Fibroblast of skin of scalp (primary cell): Measurements from ENCODE around the gene NEMP1. TPM values are rescaled to one million over a fixed set of nuclear protein-coding genes. Genes with fewer than 3 reads are reported as not detected.
"Not testable (repeated sequence)": the region's sequence is repeated elsewhere in the genome, so short reads cannot be mapped to it uniquely, and the experiment has no call there.

Experiments
- DNase-seq: peaks from one replicate; pipeline ENCODE4 v3.0.0-alpha.2; 2013
- polyA plus RNA-seq, 2 experiments: library from polyadenylated mRNA; unstranded; fragments of 120-200 nt; gene quantifications; one replicate each; pipeline ENCODE4 v1.2.1, GENCODE V29; 2013; ENCODE audit not compliant: insufficient read length in 2 of 2

The NEMP1 gene
- 8.0 TPM for polyA plus RNA-seq (2013, experiment 1 of 2; ENCODE audit: insufficient read length)
- polyA plus RNA-seq (2013, experiment 2 of 2; ENCODE audit: insufficient read length): 7.9 TPM

GRCh38 chr12:57078519-57079404 lies at the start of gene NEMP1:
NEMP1 (minus strand) TSS chr12:57078791; CDS start chr12:57078745, 46 bp downstream.
- DNase-seq: peak; percentile 100

- peak; percentile 88 for DNase-seq
These were observed 49.3 kb upstream of the NEMP1 start, which contains the start of gene LRP1 for GRCh38 chr12:57127726-57128518. LRP1 (plus strand) TSS chr12:57128483; CDS start chr12:57128965, 482 bp downstream.

DNA sequence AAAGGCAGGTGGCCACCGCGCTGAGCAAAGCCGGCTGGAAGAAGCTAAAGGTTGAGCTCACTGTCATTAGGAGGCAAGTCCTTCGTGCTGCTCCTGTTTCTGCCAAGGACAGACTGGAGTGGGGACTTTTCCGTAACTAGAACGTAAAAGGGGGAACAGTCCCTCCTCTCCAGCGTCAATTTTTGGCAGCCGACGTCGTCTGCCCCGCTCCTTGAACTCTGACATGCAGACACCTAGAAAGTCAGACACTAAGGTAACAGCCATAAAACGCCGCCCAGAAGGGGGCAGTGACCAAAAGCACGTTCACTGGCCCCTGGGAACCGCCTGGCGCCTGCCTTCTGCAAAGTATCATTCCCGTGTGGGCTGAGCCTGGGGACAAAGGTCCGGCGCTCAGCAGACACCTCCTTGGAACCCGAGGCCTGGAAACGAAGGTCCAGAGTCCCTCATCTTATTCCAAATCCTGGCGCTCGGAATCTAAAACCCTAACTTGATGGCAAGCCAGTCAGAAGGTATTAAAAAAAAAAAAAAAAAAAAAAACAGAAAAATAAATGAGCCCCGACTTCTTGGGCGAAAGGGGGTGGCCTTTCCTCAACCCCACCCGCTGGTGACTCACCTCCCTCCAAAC lies 48.6 kb upstream of the NEMP1 start:
- no peak for DNase-seq

GRCh38 chr12:57126561-57126960 lies 48.0 kb upstream of the NEMP1 start:
- DNase-seq: no peak

DNA sequence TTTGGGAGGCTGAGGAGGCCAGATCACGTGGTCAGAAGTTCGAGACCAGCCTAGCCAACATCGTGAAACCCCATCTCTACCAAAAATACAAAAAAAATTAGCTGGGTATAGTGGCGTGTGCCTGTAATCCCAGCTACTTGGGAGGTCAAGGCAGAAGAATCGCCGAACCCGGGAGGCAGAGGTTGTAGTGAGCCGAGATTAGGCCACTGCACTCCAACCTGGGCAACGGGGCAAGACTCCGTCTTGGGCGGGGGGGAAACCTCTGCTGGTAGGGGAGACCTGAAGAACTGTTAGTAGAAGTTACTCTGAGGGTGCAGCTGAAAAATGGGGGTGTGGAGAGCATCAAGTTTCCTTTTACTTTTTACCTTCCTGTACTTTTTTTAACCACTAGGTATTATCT lies 47.5 kb upstream of the NEMP1 start:
- DNase-seq: no peak

GRCh38 chr12:57124261-57124877 lies 45.8 kb upstream of the NEMP1 start:
- peak; percentile 79 for DNase-seq

- DNase-seq: no peak
These were observed 45.2 kb upstream of the NEMP1 start for GRCh38 chr12:57123813-57124212.

DNA sequence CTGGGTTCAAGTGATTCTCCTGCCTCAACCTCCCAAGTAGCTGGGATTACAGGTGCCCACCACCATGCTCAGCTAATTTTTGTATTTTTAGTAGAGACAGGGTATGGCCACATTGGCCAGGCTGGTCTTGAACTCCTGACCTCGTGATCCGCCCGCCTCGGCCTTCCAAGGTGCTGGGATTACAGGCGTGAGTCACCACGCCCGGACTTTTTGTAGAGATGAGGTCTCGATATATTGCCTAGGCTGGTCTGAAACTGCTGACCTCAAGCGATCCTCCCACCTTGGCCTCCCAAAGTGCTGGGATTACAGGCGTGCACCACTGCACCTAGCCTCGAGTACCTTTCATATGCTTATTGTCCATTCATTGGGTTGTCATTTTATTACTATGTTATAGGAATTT lies 42.1 kb upstream of the NEMP1 start:
- DNase-seq: not testable (repeated sequence)

- DNase-seq: no peak
These were observed 40.9 kb upstream of the NEMP1 start for GRCh38 chr12:57119294-57120085.

DNA sequence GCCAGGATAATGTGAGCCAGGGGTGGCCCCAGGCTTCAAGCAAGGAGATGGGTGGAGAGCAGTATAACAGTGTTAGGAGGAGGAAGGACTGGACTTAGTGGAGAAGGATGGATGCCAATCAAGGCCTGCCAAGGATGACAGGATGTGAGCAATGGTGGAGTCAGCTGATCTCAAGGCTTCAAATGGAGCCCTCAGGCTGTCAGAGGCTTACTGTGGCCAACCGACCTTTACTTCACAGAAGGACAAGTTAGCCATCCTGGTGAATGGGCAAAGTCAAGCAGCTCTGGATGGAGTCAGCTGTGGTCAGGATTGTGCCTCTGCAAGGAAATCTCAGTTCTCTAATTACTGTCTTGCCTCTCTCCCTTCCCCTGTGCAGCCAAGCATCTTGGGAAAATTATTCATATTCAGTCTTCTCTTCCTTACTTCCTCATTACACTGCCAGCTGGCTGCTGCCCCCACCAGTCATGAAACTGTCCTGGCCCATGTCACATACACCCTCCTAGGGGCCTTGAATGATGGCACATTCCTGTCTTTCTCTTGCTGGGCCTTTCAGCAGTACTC lies 40.2 kb upstream of the NEMP1 start:
- DNase-seq: no peak

GRCh38 chr12:57116580-57117281 lies 38.1 kb upstream of the NEMP1 start:
- DNase-seq: no peak

GRCh38 chr12:57112492-57113294 lies 34.1 kb upstream of the NEMP1 start:
- no peak for DNase-seq

GRCh38 chr12:57111031-57111734 lies 32.6 kb upstream of the NEMP1 start, which contains the start of gene STAT6:
STAT6 (minus strand) TSS chr12:57111362; CDS start chr12:57108278, 3,084 bp downstream.
- peak; percentile 89 for DNase-seq

- peak; percentile 55 for DNase-seq
These were observed 31.8 kb upstream of the NEMP1 start for GRCh38 chr12:57110104-57111030.

DNA sequence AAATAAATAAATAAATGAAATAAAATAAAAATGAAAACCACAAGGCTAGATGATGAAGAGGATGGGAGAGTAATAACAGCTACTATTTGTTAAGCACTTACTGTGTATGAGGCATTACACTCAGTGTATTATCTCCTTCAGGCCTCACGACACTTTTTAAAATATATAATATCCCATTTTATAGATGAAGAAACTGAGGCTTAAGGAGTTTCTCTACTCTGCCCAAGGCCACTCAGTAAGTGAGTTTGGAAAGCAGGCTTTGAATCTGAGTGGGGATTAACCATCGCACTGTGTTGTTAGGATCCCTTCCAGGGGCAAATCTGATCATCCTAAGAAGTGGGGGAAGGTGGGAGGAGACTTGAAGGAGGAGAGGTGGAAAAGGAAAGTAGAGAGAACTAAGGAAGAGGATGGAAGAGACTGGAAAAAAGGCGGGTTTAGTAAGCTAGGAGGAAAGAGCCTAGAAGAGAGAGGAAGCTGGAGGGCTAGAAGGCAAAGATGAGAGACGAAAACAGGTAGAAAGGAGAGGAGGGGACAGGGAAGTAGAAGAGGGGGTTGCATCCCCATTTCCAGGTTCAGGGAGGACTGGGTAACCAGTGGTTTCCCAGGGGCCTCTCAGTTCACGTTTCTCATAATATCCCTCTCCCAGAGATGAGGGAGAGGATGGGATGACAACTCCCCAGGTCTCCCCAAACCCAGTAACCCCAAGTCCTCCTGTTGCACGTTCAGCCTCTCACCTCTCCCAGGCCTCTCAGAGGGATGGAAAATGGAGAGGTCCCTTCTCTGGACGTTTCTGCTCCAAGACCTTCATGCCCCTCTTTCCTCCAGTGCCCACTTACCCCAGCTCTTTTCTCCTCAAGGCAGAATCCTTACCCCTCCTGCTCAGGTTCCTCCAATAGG lies 30.9 kb upstream of the NEMP1 start:
- DNase-seq: no peak

- DNase-seq: no peak
These were observed 29.0 kb upstream of the NEMP1 start for GRCh38 chr12:57107456-57108155.
